Heart right ventricle (tissue), 16 donors: Measurements from ENCODE around the gene NRXN3. TPM values are rescaled to one million over a fixed set of nuclear protein-coding genes. Genes with fewer than 3 reads are reported as not detected.
"Not testable (repeated sequence)": the region's sequence is repeated elsewhere in the genome, so short reads cannot be mapped to it uniquely, and the experiment has no call there.

ENCODE experiments used
- ATAC-seq, 8 donors: fragments of 200-7000 bp; cut with Tn5 transposase; one replicate each; pipeline ENCODE4 v1.9.1; 2020; ENCODE audit warnings: mild to moderate bottlenecking in 8 of 8, moderate library complexity in 8 of 8, moderate number of reproducible peaks in 1 of 8
- DNase-seq, 2 donors: peaks; one replicate each; pipeline ENCODE4 v3.0.0-alpha.2; 2020
- H3K27ac ChIP-seq, 10 donors: fragments of 200-600 bp; sonication (generic) in 2 of 10; one replicate each; pipeline versions ENCODE4 v1.5.0 to v1.8.0; 2020 to 2022; ENCODE audit warnings: mild to moderate bottlenecking in 3 of 10
- H3K27me3 ChIP-seq, 7 donors: fragments of 200-600 bp; one replicate each; pipeline ENCODE4 v1.8.0; 2021 to 2022; ENCODE audit warnings: mild to moderate bottlenecking in 2 of 7
- H3K36me3 ChIP-seq, 9 donors: fragments of 200-600 bp; sonication (generic) in 1 of 9; one replicate each; pipeline versions ENCODE4 v1.5.0 to v1.8.0; 2020 to 2022; ENCODE audit warnings: mild to moderate bottlenecking in 2 of 9
- H3K4me1 ChIP-seq, 9 donors: fragments of 200-600 bp; sonication (generic) in 1 of 9; one replicate each; pipeline versions ENCODE4 v1.5.0 to v1.8.0; 2020 to 2022; ENCODE audit warnings: mild to moderate bottlenecking in 4 of 9
- H3K4me3 ChIP-seq, 10 donors: fragments of 200-600 bp; sonication (generic) in 2 of 10; one replicate each; pipeline versions ENCODE4 v1.5.0 to v1.8.0; 2020 to 2022; ENCODE audit warnings: mild to moderate bottlenecking in 7 of 10, moderate library complexity in 2 of 10
- H3K9me3 ChIP-seq, 11 donors: fragments of 200-600 bp in 10 of 11; sonication (generic) in 2 of 11; one replicate each; pipeline versions ENCODE4 v1.5.0 to v1.8.0; 2013 to 2022; ENCODE audit warnings: mild to moderate bottlenecking in 2 of 11, control low read depth in 1 of 11, moderate library complexity in 1 of 11
- WGBS, 2 donors: extraction: QIAGEN DNeasy Blood & Tissue Kit; methylation state at CpG; one replicate each; pipeline ENCODE4 v1.1.7; 2013; ENCODE audit warnings: inconsistent platforms in 1 of 2; 5-methylcytosine and 5-hydroxymethylcytosine counted together
- intact Hi-C, 10 donors: fragments of 100-400 bp; cut with DNase I; formaldehyde crosslinking; loops; one replicate each; pipeline versions ENCODE4 v1.11.1 to v1.14.2; 2022
- polyA plus RNA-seq, 2 donors: library from polyadenylated mRNA; stranded (reverse); fragments of 200-250 nt; gene quantifications; one replicate each; pipeline ENCODE4 v1.2.3, GENCODE V29; 2013
- total RNA-seq, 10 donors: library from RNA; stranded (reverse); fragmentation: NEBNext Ultra II Directional in 3 of 10; extraction: Animal tissue kit (Norgen Biotek cat#: 25700) in 3 of 10; gene quantifications; one replicate each; pipeline versions ENCODE4 v1.2.1 to v1.2.4, GENCODE V29; 2021 to 2023
- TF ChIP-seq, protein P1 (sequence below), 9 donors: fragments of 200-600 bp; sonication (generic) in 2 of 9; IDR thresholded peaks; one replicate each; pipeline versions ENCODE4 v1.5.0 to v1.8.0; 2021 to 2022; ENCODE audit warnings: antibody characterized with exemption in 9 of 9, mild to moderate bottlenecking in 5 of 9, moderate library complexity in 1 of 9
- donor health status: Arrhythmogenic right ventricular cardiomyopathy.
- donor health status: ischemic (EF 13 %, LVEDD 7.1; RV severe dilation, severe dysfunction).
- donor health status: healthy with polysubstance abuse.
- donor health status: DM: no; HTN: yes; CAD: no.
- donor health status: DM: no; HTN: no; CAD: no.
- donor health status: ischemic (EF 25% LVEDD 6.9; RV normal size, moderate dysfunction).
- donor health status: ischemic (EF 25% LVEDD 5.7; RV mildly dilated, moderate dysfunction).
- donor health status: healthy.
- donor health status: DM: yes; HTN: yes; CAD: no.
- donor health status: Ischemic cardiomyopathy.
- donor health status: ischemic (EF 35%, LVEDD 5.7; RV mildly dilated, moderate dysfunction).
- donor health status: nonischemic (EF 11% LVEDD 7.7; RV severe dilation, severe dysfunction).
- donor health status: DM: yes; HTN: yes; CAD: no.
- donor health status: PGD.
- donor health status: ischemic (EF 29% LVEDD 5.4; RV normal size, mild dysfunction).
- donor health status: nonischemic (EF 23%, LVEDD 6.1; RV moderate dilation, normal function).

Gene NRXN3
- total and polyA plus RNA-seq, 12 donors = 0.23 to 1.8 (median 0.87) TPM

DNA sequence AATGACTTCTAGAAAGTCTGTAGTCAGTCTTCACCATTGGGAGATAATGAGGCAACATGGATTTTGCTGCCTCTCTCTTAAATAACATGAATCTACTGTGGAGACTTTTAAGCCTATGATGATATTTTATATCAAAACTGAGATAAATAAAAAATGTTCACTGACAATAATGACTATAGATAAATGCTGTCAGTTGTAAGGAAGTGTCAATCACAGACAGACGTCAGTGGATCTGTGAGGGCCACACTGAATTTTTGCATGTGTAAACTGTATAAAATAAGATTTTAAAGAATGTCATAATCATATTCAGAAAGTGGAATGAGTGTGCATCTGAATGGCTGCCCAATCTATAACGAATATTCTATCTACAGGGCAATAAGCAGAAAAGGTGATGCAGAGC is 364.0 kb downstream of the NRXN3 start:
- Histone ChIP-seq H3K27ac (no peak overlapping the region), H3K36me3 (no peaks in the 10 kb centered on the region), H3K4me1 (no peaks in the 10 kb centered on the region), H3K9me3 (peaks cover 0 to 16% (median 0%) of the 10 kb centered on the region in 11 donors), H3K4me3 (no peak overlapping the region), H3K27me3 (no peaks in the 10 kb centered on the region)
- no peak for DNase-seq
- intact Hi-C loops = no loop called here
- TF ChIP-seq, protein P1, sequence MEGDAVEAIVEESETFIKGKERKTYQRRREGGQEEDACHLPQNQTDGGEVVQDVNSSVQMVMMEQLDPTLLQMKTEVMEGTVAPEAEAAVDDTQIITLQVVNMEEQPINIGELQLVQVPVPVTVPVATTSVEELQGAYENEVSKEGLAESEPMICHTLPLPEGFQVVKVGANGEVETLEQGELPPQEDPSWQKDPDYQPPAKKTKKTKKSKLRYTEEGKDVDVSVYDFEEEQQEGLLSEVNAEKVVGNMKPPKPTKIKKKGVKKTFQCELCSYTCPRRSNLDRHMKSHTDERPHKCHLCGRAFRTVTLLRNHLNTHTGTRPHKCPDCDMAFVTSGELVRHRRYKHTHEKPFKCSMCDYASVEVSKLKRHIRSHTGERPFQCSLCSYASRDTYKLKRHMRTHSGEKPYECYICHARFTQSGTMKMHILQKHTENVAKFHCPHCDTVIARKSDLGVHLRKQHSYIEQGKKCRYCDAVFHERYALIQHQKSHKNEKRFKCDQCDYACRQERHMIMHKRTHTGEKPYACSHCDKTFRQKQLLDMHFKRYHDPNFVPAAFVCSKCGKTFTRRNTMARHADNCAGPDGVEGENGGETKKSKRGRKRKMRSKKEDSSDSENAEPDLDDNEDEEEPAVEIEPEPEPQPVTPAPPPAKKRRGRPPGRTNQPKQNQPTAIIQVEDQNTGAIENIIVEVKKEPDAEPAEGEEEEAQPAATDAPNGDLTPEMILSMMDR (IDR thresholded peaks at IDR 0.05) = no peak
- WGBS, 2 donors = 46 to 51% methylated on average over 2 of the region's 2 CpGs
- no peak for ATAC-seq

DNA sequence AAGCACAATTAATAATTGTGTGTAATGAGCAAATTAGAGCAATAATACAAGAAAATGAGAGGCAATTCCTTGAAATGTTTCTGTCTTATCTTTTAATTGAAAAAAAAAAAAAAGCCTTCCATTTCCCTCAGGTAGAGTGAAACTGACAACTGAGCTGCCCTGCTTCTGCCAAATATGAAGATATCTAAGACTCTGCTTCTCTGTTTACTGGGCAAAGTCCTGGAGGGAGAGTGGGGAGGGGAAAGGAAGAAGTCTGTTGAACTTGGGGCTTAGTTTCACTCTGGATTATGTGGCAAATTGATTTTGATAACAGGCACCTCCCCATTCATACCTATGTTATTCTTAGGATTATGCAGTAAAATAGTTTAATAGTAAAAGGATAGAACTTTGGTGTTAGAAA is 364.9 kb downstream of the NRXN3 start:
- no peak for DNase-seq
- H3K9me3 ChIP-seq = peaks cover 0 to 16% (median 0%) of the 10 kb centered on the region in 11 donors
- no peaks in the 10 kb centered on the region for H3K27me3 ChIP-seq
- TF ChIP-seq, protein P1 (IDR thresholded peaks at IDR 0.05) = no peak
- no peaks in the 10 kb centered on the region for H3K4me1 ChIP-seq
- H3K36me3 ChIP-seq = no peaks in the 10 kb centered on the region
- no peak overlapping the region for H3K27ac ChIP-seq
- H3K4me3 ChIP-seq = no peak overlapping the region
- intact Hi-C loops = no loop called here
- ATAC-seq = no peak

DNA sequence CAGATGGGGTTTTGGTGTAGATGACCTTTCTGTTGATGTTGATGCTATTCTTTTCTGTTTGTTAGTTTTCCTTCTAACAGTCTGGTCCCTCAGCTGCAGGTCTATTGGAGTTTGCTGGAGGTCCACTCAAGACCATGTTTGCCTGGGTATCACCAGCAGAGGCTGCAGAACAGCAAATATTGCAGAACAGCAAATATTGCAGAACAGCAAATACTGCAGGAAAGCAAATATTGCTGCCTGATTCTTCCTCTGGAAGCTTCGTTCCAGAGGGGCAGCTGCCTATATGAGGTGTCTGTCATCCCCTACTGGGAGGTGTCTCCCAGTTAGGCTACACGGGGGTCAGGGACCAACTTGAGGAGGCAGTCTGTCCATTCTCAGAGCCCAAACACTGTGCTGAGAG is 371.6 kb downstream of the NRXN3 start:
- DNase-seq, H3K4me3 ChIP-seq, H3K4me1 ChIP-seq, intact Hi-C loops, ATAC-seq, H3K27me3 ChIP-seq, H3K36me3 ChIP-seq, H3K27ac ChIP-seq: not testable (repeated sequence)
- H3K9me3 ChIP-seq = peaks cover 0 to 25% (median 0%) of the 10 kb centered on the region in 11 donors
- 68 to 75% methylated on average over 2 of the region's 2 CpGs for WGBS, 2 donors

DNA sequence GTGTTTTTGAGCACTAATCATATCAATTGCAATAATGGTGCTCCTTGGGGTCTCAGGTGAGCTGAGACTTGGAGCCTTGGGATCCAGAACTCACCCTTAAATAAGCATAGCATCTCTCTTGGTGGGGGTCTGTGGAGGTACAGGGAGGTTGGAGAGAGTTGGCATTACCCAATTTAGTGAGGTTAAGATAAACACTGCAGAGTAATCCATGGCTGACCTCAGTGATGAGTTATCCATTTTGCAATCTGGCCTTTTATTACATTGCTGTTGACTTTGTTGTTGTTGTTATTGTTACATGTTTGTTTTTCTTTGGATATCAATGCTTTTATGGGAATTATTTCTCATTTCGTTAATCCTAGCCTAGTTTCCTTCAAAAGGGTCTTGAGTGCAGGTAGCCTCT is 373.3 kb downstream of the NRXN3 start:
- Histone ChIP-seq H3K4me3 (no peak overlapping the region), H3K36me3 (no peaks in the 10 kb centered on the region), H3K4me1 (no peaks in the 10 kb centered on the region), H3K27ac (no peak overlapping the region), H3K9me3 (peaks cover 0 to 9% (median 0%) of the 10 kb centered on the region in 11 donors), H3K27me3 (no peaks in the 10 kb centered on the region)
- intact Hi-C loops = no loop called here
- ATAC-seq (no peak), DNase-seq (no peak)
- WGBS, 2 donors = 29 to 60% methylated on average over 1 of the region's 1 CpG
- TF ChIP-seq, protein P1 (IDR thresholded peaks at IDR 0.05) = no peak

DNA sequence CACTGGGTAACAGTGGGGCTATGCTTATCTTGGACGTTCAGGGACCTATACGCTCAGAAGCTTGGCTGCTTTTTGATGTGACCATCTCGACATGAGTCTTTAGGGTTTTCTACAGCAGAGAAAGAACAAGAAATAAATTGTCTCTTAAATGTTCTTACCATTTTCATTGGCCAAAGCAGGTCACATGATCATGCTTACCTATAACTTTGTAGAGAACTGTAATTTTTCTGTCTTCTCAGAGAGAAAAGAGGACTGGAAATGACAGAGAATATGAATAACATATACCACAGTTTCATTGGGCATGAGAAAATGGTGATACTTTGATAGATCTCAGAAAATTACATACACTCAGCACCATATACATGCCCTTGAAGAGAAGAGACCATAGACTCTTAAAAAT is 390.9 kb downstream of the NRXN3 start:
- Histone ChIP-seq H3K27me3 (peaks cover 0 to 3% (median 0%) of the 10 kb centered on the region in 7 donors), H3K27ac (no peak overlapping the region), H3K9me3 (no peaks in the 10 kb centered on the region), H3K4me1 (peaks cover 0 to 5% (median 0%) of the 10 kb centered on the region in 9 donors), H3K4me3 (no peak overlapping the region), H3K36me3 (no peaks in the 10 kb centered on the region)
- intact Hi-C loops = loop anchor here in 6 of 10 donors (10.0 kb wide), 4 partner anchors 536 to 906 kb away; no protein-coding TSS in a partner anchor
- WGBS, 2 donors = 60 to 76% methylated on average over 3 of the region's 3 CpGs
- no peak for ATAC-seq
- DNase-seq = no peak
- TF ChIP-seq, protein P1 (IDR thresholded peaks at IDR 0.05) = no peak
